HuH-7.5 (cell line): ENCODE results near the gene ABLIM1.

Experiments used
- DNase-seq: peaks from one replicate; pipeline ENCODE4 v3.0.0; 2011; ENCODE audit warnings: low spot score

ABLIM1 gene

GRCh38 chr10:114489521-114490310 is 168.4 kb downstream of the ABLIM1 start:
- no peak for DNase-seq

GRCh38 chr10:114487815-114488536 is 170.1 kb downstream of the ABLIM1 start:
- no peak for DNase-seq

- DNase-seq = no peak
Observed at GRCh38 chr10:114486938-114487814, 170.9 kb downstream of the ABLIM1 start.

DNA sequence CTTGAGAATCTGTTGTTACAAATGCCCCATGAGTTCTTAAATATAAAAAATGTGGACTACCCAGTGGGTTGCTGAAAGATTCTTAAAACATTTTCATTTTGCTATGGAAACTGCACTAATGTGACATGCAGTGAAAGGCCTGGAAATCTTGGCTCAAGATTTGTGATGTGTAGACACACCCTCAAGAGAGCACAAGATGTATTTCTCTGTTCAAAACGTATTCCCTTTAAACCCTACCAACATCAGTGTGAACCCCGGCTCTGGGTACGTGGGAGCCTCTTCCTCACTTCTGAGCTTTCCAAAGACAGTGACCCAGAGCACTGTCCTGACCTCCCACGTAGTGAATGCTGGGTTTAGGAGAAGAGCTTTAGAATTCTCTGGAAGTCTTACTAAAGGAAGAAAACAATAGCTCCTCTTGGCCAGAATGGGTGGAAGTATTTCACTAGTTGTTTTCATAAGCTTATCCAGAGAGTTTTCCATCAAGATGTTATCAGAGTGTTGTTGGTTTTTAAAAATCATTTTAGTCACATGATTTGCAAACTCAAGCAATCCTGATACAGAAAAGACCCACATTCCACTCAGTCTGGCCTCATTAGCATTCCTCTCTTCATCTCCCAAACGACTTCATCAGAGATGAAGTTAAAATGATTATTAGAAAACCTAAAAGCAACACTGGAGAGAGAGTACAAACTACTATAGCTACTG is 172.2 kb downstream of the ABLIM1 start:
- DNase-seq = no peak

DNA sequence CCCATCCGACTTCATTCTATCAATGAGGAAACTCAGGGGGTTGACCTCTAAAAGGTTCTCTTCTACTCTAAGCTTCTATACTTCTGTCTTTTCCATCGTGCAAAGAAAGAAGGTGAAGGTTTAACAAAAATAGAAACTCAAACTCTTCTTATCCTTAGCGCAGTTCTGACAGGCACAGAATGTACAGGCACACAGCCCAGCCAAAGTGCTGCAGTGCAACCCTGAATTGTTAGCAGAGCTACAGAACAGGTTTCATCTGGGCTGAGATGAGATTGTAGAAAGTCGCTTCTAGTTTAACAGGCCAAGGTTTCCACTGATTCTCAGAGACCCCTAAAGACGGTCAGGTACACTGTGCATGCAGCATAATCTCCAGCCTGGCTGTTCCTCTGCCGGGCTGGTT is 174.5 kb downstream of the ABLIM1 start:
- DNase-seq = no peak

- no peak for DNase-seq
Observed at GRCh38 chr10:114482480-114483304, 175.4 kb downstream of the ABLIM1 start.

GRCh38 chr10:114481055-114481454 is 177.0 kb downstream of the ABLIM1 start:
- DNase-seq = no peak

- DNase-seq = no peak
Observed at GRCh38 chr10:114479836-114480235, 178.2 kb downstream of the ABLIM1 start.

- no peak for DNase-seq
Observed at GRCh38 chr10:114479307-114479706, 178.8 kb downstream of the ABLIM1 start.

- DNase-seq = no peak
Observed at GRCh38 chr10:114478281-114478680, 179.8 kb downstream of the ABLIM1 start.

DNA sequence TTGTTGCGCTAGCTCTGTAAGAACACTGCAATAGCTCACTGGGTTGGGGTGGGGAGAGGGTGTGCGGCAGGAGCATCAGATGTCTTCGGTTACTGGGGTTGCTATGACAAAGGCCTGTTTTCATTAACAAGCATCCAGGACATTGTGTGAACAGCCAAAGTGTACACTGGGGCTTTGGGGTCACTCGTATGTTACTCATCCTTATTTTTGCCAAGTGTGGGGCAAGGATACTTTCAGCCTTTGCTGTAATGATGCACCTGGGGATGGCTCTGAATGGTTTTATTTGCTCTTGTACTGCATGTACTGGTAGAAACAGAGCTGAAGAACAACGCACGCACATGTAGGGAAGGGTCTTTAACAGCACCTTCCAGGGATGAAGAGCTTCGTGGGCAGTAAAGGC is 180.8 kb downstream of the ABLIM1 start:
- no peak for DNase-seq

GRCh38 chr10:114474989-114475388 is 183.1 kb downstream of the ABLIM1 start:
- no peak for DNase-seq

- no peak for DNase-seq
Observed at GRCh38 chr10:114473776-114474175, 184.3 kb downstream of the ABLIM1 start.

GRCh38 chr10:114472877-114473253 is 185.2 kb downstream of the ABLIM1 start:
- no peak for DNase-seq

DNA sequence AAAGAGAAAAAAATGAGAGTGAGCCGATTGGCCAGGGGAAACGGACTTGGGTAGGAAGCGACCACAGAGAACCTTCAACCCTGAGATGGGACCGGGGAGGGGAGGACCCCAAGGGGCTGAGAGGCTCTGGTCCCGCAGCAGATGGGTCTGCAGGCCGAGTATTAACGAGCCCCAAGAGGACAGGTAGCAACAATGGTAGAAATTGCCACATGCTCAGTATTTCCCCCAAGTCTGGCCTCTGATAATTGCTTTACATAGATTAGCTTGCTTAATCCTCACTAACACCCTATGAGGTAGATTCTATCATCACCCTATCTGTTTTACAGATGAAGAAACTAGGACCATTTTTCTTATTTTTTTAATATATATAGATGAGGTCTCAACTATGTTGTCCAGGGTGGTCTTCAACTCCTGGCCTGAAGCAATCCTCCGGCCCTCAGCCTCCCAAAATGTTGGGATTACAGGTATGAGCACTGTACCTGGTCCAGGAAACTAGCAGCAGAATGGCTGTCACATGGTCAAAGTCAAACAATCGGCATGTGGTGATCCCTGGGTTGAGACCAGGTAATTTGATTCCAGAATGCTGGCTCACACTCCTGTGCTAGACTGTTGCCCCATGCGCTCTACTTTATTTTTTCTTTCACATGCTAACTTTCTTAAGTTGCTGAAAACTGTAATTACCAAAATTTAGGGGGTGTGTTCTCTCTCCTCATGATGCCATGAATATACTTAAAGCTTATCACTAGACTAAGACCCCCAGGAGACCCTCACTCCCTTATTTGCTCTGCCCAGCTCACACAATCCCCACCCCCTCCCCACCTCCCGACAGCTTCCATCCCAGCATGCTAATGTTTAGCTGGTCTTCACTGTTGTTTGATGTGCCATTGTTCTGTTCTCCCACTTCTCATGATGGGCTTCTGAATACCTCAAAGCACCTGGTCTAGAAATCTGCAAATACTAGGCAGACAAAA is 185.9 kb downstream of the ABLIM1 start:
- DNase-seq = no peak

DNA sequence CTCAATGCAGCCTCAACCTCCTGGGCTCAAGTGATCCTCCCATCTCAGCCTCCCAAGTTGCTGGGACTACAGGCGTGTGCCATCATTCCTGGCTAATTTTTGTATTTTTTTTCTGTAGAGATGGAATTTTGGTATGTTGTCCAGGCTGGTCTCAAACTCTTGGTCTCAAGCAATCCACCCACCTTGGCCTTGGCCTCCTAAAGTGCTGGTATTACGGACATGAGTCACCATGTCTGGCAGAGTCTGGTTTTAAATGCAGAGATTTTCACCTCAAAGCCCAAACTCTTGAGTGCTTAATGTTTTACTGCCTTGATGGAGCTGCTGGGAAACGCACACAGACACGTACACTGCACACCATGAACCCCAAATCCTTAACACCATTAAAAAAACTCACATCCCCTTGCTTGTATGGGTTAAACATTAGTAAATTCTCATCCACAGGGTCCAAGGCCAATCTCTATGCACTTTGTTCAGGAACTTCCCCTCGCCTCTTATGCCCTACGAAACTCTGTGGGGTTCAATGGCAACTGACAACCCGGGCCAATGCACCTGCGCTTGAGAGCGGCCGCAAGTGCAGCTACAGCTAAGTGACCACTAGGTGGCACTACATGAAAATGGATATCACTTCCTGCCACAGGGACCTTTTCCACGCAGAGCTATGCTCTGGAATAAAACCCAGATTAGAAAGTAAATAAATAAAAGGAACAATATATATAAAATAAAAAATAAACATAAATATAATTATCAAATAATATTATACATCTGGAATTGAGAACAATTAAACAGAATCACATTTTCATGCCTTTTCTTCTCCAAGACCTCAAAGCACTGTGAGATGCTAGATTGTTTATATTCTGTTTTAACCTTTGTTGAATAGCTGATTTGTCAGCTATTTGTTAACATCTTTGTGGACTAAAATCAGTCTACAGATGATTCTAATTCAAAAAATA is 186.8 kb downstream of the ABLIM1 start:
- peak; percentile 42 for DNase-seq

GRCh38 chr10:114470361-114470760 is 187.7 kb downstream of the ABLIM1 start:
- DNase-seq = no peak

- peak; percentile 32 for DNase-seq
Observed at GRCh38 chr10:114458955-114459354, 199.1 kb downstream of the ABLIM1 start.
